Tibial nerve (tissue), 4 donors: Measurements from ENCODE around the gene TMEM132D. TPM values are rescaled to one million over a fixed set of nuclear protein-coding genes. Genes with fewer than 3 reads are reported as not detected.

Experiments
- DNase-seq, 2 donors: peaks; one replicate each; pipeline ENCODE4 v3.0.0-alpha.2; 2019; ENCODE audit warnings: low spot score in 2 of 2
- H3K27ac ChIP-seq, 4 donors: fragments of 200-600 bp; sonication (generic) in 3 of 4; one replicate each; pipeline ENCODE4 v1.5.1; 2017 to 2019; ENCODE audit warnings: mild to moderate bottlenecking in 1 of 4
- H3K27me3 ChIP-seq, 2 donors: fragments of 200-600 bp; sonication (generic) in 1 of 2; one replicate each; pipeline versions ENCODE4 v1.5.1 to v1.6.0; 2017 to 2019
- H3K36me3 ChIP-seq, 3 donors: fragments of 200-600 bp; sonication (generic); one replicate each; pipeline ENCODE4 v1.5.1; 2018 to 2019
- H3K4me1 ChIP-seq, 4 donors: fragments of 200-600 bp; sonication (generic) in 3 of 4; one replicate each; pipeline ENCODE4 v1.5.1; 2017 to 2019
- H3K4me3 ChIP-seq, 4 donors: fragments of 200-600 bp; sonication (generic) in 3 of 4; one replicate each; pipeline ENCODE4 v1.5.1; 2017 to 2019; ENCODE audit warnings: mild to moderate bottlenecking in 1 of 4, moderate library complexity in 1 of 4
- H3K9me3 ChIP-seq, 4 donors: fragments of 200-600 bp; sonication (generic) in 3 of 4; one replicate each; pipeline ENCODE4 v1.5.1; 2017 to 2019
- CTCF ChIP-seq, 5 experiments: fragments of 200-600 bp in 3 of 5; fragments of 450-650 bp in 2 of 5; sonication (generic) in 3 of 5; IDR thresholded peaks; one replicate each; pipeline ENCODE4 v1.5.1; 2016 to 2019; ENCODE audit warnings: antibody characterized with exemption in 5 of 5, mild to moderate bottlenecking in 3 of 5, moderate library complexity in 2 of 5
- EP300 ChIP-seq, 2 donors: sonication (generic); formaldehyde crosslinking; IDR thresholded peaks; one replicate each; pipeline ENCODE4 v1.6.1; 2017; ENCODE audit warnings: antibody characterized with exemption in 2 of 2, mild to moderate bottlenecking in 1 of 2
- POLR2A ChIP-seq, 2 donors: fragments of 450-650 bp; IDR thresholded peaks; one replicate each; pipeline ENCODE4 v1.6.1; 2017; ENCODE audit warnings: antibody characterized with exemption in 2 of 2, mild to moderate bottlenecking in 2 of 2, moderate library complexity in 2 of 2
- WGBS, 2 donors: methylation state at CpG; one replicate each; pipeline ENCODE4 v1.1.5; 2018; 5-methylcytosine and 5-hydroxymethylcytosine counted together
- total RNA-seq, 4 donors: library from RNA; depleted of rRNA; stranded (reverse); fragments of >200 nt; gene quantifications; one replicate each; pipeline ENCODE4 v1.1.0, GENCODE V29; 2016

TMEM132D gene
- total RNA-seq, 4 donors from 2014 or later: under 0.01 to 0.21 TPM; not detected in 2

GRCh38 chr12:129162805-129163204 is 741.0 kb downstream of the TMEM132D start:
- 85 to 90% methylated on average over 4 of the region's 4 CpGs for WGBS, 2 donors
- H3K27me3 ChIP-seq: no peaks in the 10 kb centered on the region
- no peak overlapping the region for H3K27ac ChIP-seq
- H3K9me3 ChIP-seq: peaks cover 0 to 18% (median 0%) of the 10 kb centered on the region in 4 donors
- DNase-seq: no peak
- no peaks in the 10 kb centered on the region for H3K36me3 ChIP-seq
- no peak overlapping the region for H3K4me3 ChIP-seq
- TF ChIP-seq CTCF (IDR thresholded peaks at IDR 0.05) (no peak), EP300 (IDR thresholded peaks at IDR 0.05) (no peak), POLR2A (IDR thresholded peaks at IDR 0.05) (no peak)
- H3K4me1 ChIP-seq: no peaks in the 10 kb centered on the region

GRCh38 chr12:129161511-129161910 is 742.3 kb downstream of the TMEM132D start:
- H3K27ac ChIP-seq: no peak overlapping the region
- H3K27me3 ChIP-seq: no peaks in the 10 kb centered on the region
- TF ChIP-seq POLR2A (IDR thresholded peaks at IDR 0.05): no peak
- no peak for TF ChIP-seq CTCF (IDR thresholded peaks at IDR 0.05)
- no peak for TF ChIP-seq EP300 (IDR thresholded peaks at IDR 0.05)
- peaks cover 0 to 18% (median 0%) of the 10 kb centered on the region in 4 donors for H3K9me3 ChIP-seq
- H3K4me1 ChIP-seq: no peaks in the 10 kb centered on the region
- no peak overlapping the region for H3K4me3 ChIP-seq
- DNase-seq: no peak
- H3K36me3 ChIP-seq: no peaks in the 10 kb centered on the region
- 55% methylated on average over 4 of the region's 4 CpGs for WGBS, 2 donors

- H3K27me3 ChIP-seq: no peaks in the 10 kb centered on the region
- H3K9me3 ChIP-seq: peaks cover 0 to 18% (median 0%) of the 10 kb centered on the region in 4 donors
- TF ChIP-seq CTCF (IDR thresholded peaks at IDR 0.05) (no peak), POLR2A (IDR thresholded peaks at IDR 0.05) (no peak), EP300 (IDR thresholded peaks at IDR 0.05) (no peak)
- H3K4me3 ChIP-seq: no peak overlapping the region
- no peak overlapping the region for H3K27ac ChIP-seq
- no peaks in the 10 kb centered on the region for H3K4me1 ChIP-seq
- DNase-seq: no peak
- no peaks in the 10 kb centered on the region for H3K36me3 ChIP-seq
Measured at GRCh38 chr12:129160282-129160681, 743.5 kb downstream of the TMEM132D start.

- WGBS, 2 donors: 41 to 48% methylated on average over 10 of the region's 10 CpGs
- TF ChIP-seq POLR2A (IDR thresholded peaks at IDR 0.05) (no peak), EP300 (IDR thresholded peaks at IDR 0.05) (no peak), CTCF (IDR thresholded peaks at IDR 0.05) (no peak)
- H3K36me3 ChIP-seq: no peaks in the 10 kb centered on the region
- DNase-seq: no peak
- H3K4me3 ChIP-seq: no peak overlapping the region
- H3K27me3 ChIP-seq: no peaks in the 10 kb centered on the region
- no peak overlapping the region for H3K27ac ChIP-seq
- H3K9me3 ChIP-seq: no peaks in the 10 kb centered on the region
- no peaks in the 10 kb centered on the region for H3K4me1 ChIP-seq
Measured at GRCh38 chr12:129152351-129153104, 751.3 kb downstream of the TMEM132D start.

GRCh38 chr12:129150721-129151120 is 753.1 kb downstream of the TMEM132D start:
- H3K9me3 ChIP-seq: no peaks in the 10 kb centered on the region
- WGBS, 2 donors: 76 to 82% methylated on average over 10 to 11 of the region's 11 CpGs
- H3K27me3 ChIP-seq: no peaks in the 10 kb centered on the region
- TF ChIP-seq CTCF (IDR thresholded peaks at IDR 0.05) (no peak), EP300 (IDR thresholded peaks at IDR 0.05) (no peak), POLR2A (IDR thresholded peaks at IDR 0.05) (no peak)
- no peak for DNase-seq
- H3K27ac ChIP-seq: no peak overlapping the region
- H3K4me3 ChIP-seq: no peak overlapping the region
- H3K36me3 ChIP-seq: no peaks in the 10 kb centered on the region
- no peaks in the 10 kb centered on the region for H3K4me1 ChIP-seq
